MM.1S (cell line): ENCODE results near the gene OR5M8.

ENCODE experiments used
- CTCF ChIP-seq: fragments of 300-600 bp; sonication (generic); IDR thresholded peaks from 2 replicates; pipeline ENCODE4 v1.5.1; 2016; ENCODE audit warnings: antibody characterized with exemption, low read length, mixed read lengths
- EZH2 ChIP-seq: fragments of 300-600 bp; sonication (generic); optimal IDR thresholded peaks from 2 replicates; pipeline ENCODE3; 2017; ENCODE audit warnings: low read depth, mild to moderate bottlenecking, antibody characterized with exemption, low read length, mixed read lengths
- EZH2phosphoT487 ChIP-seq: fragments of 300-600 bp; sonication (generic); IDR thresholded peaks from 2 replicates; pipeline ENCODE4 v1.6.1; 2018; ENCODE audit warnings: antibody characterized with exemption, low read length

GRCh38 chr11:56474729-56475235, 16.4 kb downstream of the OR5M8 start:
- TF ChIP-seq EZH2 (no peak), EZH2phosphoT487 (no peak), CTCF (no peak)
